K562 (cell line): ENCODE results near the gene MATN4. TPM values are rescaled to one million over a fixed set of nuclear protein-coding genes. Genes with fewer than 3 reads are reported as not detected.

Source experiments
- ASH1L ChIP-seq: fragments of 450-650 bp; IDR thresholded peaks from 2 replicates; pipeline ENCODE4 v1.6.1; 2018; ENCODE audit warnings: borderline replicate concordance, mild to moderate bottlenecking, low read depth; ENCODE audit not compliant: partially characterized antibody
- BACH1 ChIP-seq: fragments of 200-800 bp; sonication (Bioruptor generic); IDR thresholded peaks from 2 replicates; pipeline ENCODE4 v1.6.1; 2016; ENCODE audit warnings: missing genetic modification characterization, missing compliant biosample characterization
- CC2D1A ChIP-seq: fragments of 450-650 bp; IDR thresholded peaks from 2 replicates; pipeline ENCODE4 v1.6.1; 2017; ENCODE audit warnings: mild to moderate bottlenecking
- CSDE1 ChIP-seq, 2 experiments: fragments of 450-650 bp; IDR thresholded peaks; 2 replicates each; pipeline ENCODE4 v1.6.1; 2016; ENCODE audit warnings: mild to moderate bottlenecking in 1 of 2
- CTCFL ChIP-seq: IDR thresholded peaks from 2 replicates; pipeline ENCODE4 v1.6.1; 2011; ENCODE audit warnings: borderline replicate concordance, low read depth, mild to moderate bottlenecking, moderate library complexity, low read length; ENCODE audit not compliant: insufficient read depth, poor library complexity, severe bottlenecking
- E2F3 ChIP-seq: fragments of 250-450 bp; sonication (Bioruptor Pico); IDR thresholded peaks from 2 replicates; pipeline ENCODE4 v1.4.0; 2020; ENCODE audit warnings: mild to moderate bottlenecking
- GTF2F1 ChIP-seq: IDR thresholded peaks from 2 replicates; pipeline ENCODE4 v1.6.1; 2011; ENCODE audit warnings: low read depth, low read length, improper control_type of control experiment
- KDM4B ChIP-seq, 2 experiments: fragments of 450-650 bp in 1 of 2; sonication (generic) in 1 of 2; IDR thresholded peaks; 2 replicates each; pipeline ENCODE4 v1.6.1; 2016 to 2017; ENCODE audit warnings: borderline replicate concordance in 2 of 2, antibody characterized with exemption in 1 of 2, low read depth in 1 of 2, mild to moderate bottlenecking in 1 of 2
- KDM5B ChIP-seq: fragments of 200-600 bp; sonication (generic); IDR thresholded peaks from 2 replicates; pipeline ENCODE4 v1.6.1; 2012; ENCODE audit warnings: low read depth, mild to moderate bottlenecking, moderate library complexity, low read length, control low read depth, inconsistent platforms; ENCODE audit not compliant: insufficient replicate concordance
- KLF6 ChIP-seq: fragments of 250-450 bp; sonication (Bioruptor Pico); IDR thresholded peaks from 2 replicates; pipeline ENCODE4 v1.4.0; 2020; ENCODE audit warnings: mild to moderate bottlenecking, moderate library complexity, borderline replicate concordance
- MEF2D ChIP-seq: conservative IDR thresholded peaks from 2 replicates; pipeline ENCODE4 v1.6.1; 2016; ENCODE audit warnings: low read depth, missing genetic modification characterization, missing compliant biosample characterization
- NCOR1 ChIP-seq: fragments of 450-650 bp; IDR thresholded peaks from 2 replicates; pipeline ENCODE4 v1.6.1; 2016; ENCODE audit warnings: mild to moderate bottlenecking, moderate library complexity
- PCBP2 ChIP-seq: fragments of 200-400 bp; formaldehyde crosslinking; IDR thresholded peaks from 2 replicates; pipeline ENCODE4 v1.6.1; 2018; ENCODE audit warnings: low read length, low read depth, mild to moderate bottlenecking, moderate library complexity; ENCODE audit not compliant: poor library complexity, severe bottlenecking
- POLR2A ChIP-seq: fragments of 450-650 bp; conservative IDR thresholded peaks from 2 replicates; pipeline ENCODE4 v1.6.1; 2016
- RNF219 ChIP-seq: fragments of 250-450 bp; sonication (Bioruptor Pico); IDR thresholded peaks from 2 replicates; pipeline ENCODE4 v1.5.0; 2022; ENCODE audit warnings: mild to moderate bottlenecking
- SETDB1 ChIP-seq: IDR thresholded peaks from one replicate; pipeline ENCODE4 v1.6.1; 2012; ENCODE audit warnings: low read length, control low read depth, inconsistent platforms
- TARDBP ChIP-seq: fragments of 450-650 bp; IDR thresholded peaks from 2 replicates; pipeline ENCODE4 v1.6.1; 2016
- TSC22D4 ChIP-seq: fragments of 450-650 bp; IDR thresholded peaks from 2 replicates; pipeline ENCODE4 v1.6.1; 2016; ENCODE audit warnings: missing genetic modification characterization, missing biosample characterization, control low read depth
- YY1 ChIP-seq, 3 experiments: IDR thresholded peaks; 2 replicates each; pipeline ENCODE4 v1.6.1; 2011; ENCODE audit warnings: low read length in 2 of 3, mild to moderate bottlenecking in 2 of 3, moderate library complexity in 2 of 3, borderline replicate concordance in 1 of 3, control low read depth in 1 of 3, low read depth in 1 of 3; ENCODE audit not compliant: insufficient read depth in 3 of 3, insufficient replicate concordance in 2 of 3, control insufficient read depth in 1 of 3, insufficient read length in 1 of 3; ENCODE audit errors: extremely low read depth in 1 of 3
- ZHX1 ChIP-seq: fragments of 150-350 bp; conservative IDR thresholded peaks from 2 replicates; pipeline ENCODE4 v1.6.1; 2014; ENCODE audit warnings: low read length
- ZNF224 ChIP-seq: sonication (generic); formaldehyde crosslinking; IDR thresholded peaks from 2 replicates; pipeline ENCODE4 v1.8.0; 2022; ENCODE audit warnings: mild to moderate bottlenecking, missing genetic modification reagents
- ZNF384 ChIP-seq: IDR thresholded peaks from 2 replicates; pipeline ENCODE4 v1.6.1; 2012; ENCODE audit warnings: low read depth, low read length, improper control_type of control experiment
- ZNF79 ChIP-seq: fragments of 250-450 bp; sonication (Bioruptor Pico); IDR thresholded peaks from 2 replicates; pipeline ENCODE4 v1.4.0; 2020; ENCODE audit warnings: low read depth, mild to moderate bottlenecking, moderate library complexity
- ZSCAN29 ChIP-seq: fragments of 450-650 bp; IDR thresholded peaks from 2 replicates; pipeline ENCODE4 v1.6.1; 2017
- polyA plus RNA-seq, 8 experiments: library from polyadenylated mRNA; depleted of rRNA in 4 of 8; stranded (reverse) in 5 of 8; unstranded in 3 of 8; fragments of >200 nt; fragmentation: Nextera tagmentation in 2 of 8; fragmentation: Illumina TruSeq in 1 of 8; extraction: Ambion mirVana in 2 of 8; extraction: Trizol in 1 of 8; gene quantifications; 2 replicates each; pipeline versions ENCODE4 v1.2.1 to v1.2.3, GENCODE V29; 2011 to 2014; ENCODE audit warnings: inconsistent platforms in 1 of 8, missing spikeins in 1 of 8
- total RNA-seq, 7 experiments: library from RNA; depleted of rRNA in 6 of 7; stranded (reverse); fragments of >200 nt in 6 of 7; fragmentation: Illumina TruSeq in 2 of 7; extraction: Trizol in 2 of 7; gene quantifications; 2 replicates each; pipeline versions ENCODE4 v1.2.1 to v1.2.3, GENCODE V29; 2011 to 2021; ENCODE audit warnings: low replicate concordance in 1 of 7

MATN4 gene
- total and polyA plus RNA-seq, 9 of the 15 experiments (the other 6 are each of a cell fraction or from before 2014, with no cell fraction given) = 0.09 TPM; not detected in 8

GRCh38 chr20:45322952-45323383 lies 14.9 kb upstream of the MATN4 start (continued):
- TF ChIP-seq YY1 (IDR thresholded peaks at IDR 0.05; ENCODE audit: borderline replicate concordance in 1 of 3, control insufficient read depth in 1 of 3, extremely low read depth in 1 of 3, insufficient read depth in 3 of 3, insufficient read length in 1 of 3, insufficient replicate concordance in 2 of 3, low read depth in 1 of 3, low read length in 2 of 3) (no peak), ZNF224 (no peak), TARDBP (no peak), CTCFL (no peak), ZNF79 (CRISPR knock-in tag) (no peak), KLF6 (peak; percentile 71; the same call in 1 of the 2 replicates), CC2D1A (peak; percentile 70), POLR2A (no peak), RNF219 (CRISPR knock-in tag) (no peak), NCOR1 (no peak), ZHX1 (no peak), BACH1 (tag) (no peak; the same call in 1 of the 2 replicates), TSC22D4 (tag) (no peak), MEF2D (tag) (no peak; the same call in 1 of the 2 replicates), KDM5B (no peak), E2F3 (CRISPR knock-in tag) (no peak), SETDB1 (no peak), ASH1L (no peak), KDM4B (IDR thresholded peaks at IDR 0.05; ENCODE audit: borderline replicate concordance in 2 of 2, low read depth in 1 of 2) (no peak), ZSCAN29 (no peak), GTF2F1 (no peak), ZNF384 (no peak), CSDE1 (IDR thresholded peaks at IDR 0.05) (no peak), PCBP2 (no peak)
